Effector CD4-positive, alpha-beta T cell (primary cell): ENCODE data around the gene SENP3.

Experiments used
- DNase-seq: peaks from one replicate; pipeline ENCODE4 v3.0.0-alpha.2; 2020

Gene SENP3

GRCh38 chr17:7577327-7578199 is 15.8 kb downstream of the SENP3 start:
- no peak for DNase-seq

DNA sequence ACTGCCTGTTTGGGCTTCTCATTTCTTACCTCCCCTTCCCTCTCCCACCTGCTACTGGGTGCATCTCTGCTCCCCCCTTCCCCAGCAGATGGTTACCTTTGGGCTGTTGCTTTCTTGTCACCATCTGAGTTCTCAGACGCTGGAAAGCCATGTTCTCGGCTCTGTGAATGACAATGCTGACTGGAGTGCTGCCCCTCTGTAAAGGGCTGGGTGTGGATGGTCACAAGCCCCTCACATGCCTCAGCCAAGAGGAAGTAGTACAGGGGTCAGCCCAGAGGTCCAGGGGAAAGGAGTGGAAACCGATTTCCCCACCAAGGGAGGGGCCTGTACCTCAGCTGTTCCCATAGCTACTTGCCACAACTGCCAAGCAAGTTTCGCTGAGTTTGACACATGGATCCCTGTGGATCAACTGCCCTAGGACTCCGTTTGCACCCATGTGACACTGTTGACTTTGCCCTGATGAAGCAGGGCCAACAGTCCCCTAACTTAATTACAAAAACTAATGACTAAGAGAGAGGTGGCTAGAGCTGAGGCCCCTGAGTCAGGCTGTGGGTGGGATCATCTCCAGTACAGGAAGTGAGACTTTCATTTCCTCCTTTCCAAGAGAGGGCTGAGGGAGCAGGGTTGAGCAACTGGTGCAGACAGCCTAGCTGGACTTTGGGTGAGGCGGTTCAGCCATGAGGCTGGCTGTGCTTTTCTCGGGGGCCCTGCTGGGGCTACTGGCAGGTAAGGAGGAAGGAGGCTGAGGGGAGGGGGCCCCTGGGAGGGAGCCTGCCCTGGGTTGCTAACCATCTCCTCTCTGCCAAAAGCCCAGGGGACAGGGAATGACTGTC is 17.5 kb downstream of the SENP3 start, which contains the start of gene CD68:
CD68 (plus strand) TSS at position 638 of the 833 bp plus-strand sequence; CDS start at position 678, 40 bp downstream.
- DNase-seq: no peak

- no peak for DNase-seq
Measured at GRCh38 chr17:7579834-7580603, 18.3 kb downstream of the SENP3 start.

DNA sequence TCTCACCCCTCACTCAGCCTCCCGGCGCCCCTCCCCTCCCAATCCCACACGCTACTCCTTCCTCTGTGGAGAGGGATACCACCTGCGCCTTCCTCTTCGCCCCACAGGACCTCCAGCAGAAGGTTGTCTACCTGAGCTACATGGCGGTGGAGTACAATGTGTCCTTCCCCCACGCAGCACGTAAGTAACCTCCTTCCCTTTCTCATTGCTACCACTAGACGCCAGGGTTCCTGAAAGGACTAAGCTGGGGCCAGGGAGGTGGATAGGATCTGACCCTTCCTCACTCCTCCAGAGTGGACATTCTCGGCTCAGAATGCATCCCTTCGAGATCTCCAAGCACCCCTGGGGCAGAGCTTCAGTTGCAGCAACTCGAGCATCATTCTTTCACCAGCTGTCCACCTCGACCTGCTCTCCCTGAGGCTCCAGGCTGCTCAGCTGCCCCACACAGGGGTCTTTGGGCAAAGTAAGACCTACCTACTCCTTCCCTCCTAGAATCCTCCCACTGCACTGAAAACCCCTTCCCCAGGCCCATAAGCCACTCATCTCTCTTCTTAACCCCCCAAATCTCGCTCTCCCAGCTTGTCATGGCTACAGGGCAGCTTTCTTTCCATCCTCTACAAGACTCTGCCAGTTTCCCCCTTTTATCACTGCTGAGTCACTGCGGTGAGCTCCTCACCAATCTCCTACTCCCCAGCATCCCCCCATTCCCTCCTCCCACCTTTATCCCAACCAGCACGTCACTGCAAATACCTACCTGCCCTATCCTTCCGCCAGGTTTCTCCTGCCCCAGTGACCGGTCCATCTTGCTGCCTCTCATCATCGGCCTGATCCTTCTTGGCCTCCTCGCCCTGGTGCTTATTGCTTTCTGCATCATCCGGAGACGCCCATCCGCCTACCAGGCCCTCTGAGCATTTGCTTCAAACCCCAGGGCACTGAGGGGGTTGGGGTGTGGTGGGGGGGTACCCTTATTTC is 19.2 kb downstream of the SENP3 start:
- no peak for DNase-seq

DNA sequence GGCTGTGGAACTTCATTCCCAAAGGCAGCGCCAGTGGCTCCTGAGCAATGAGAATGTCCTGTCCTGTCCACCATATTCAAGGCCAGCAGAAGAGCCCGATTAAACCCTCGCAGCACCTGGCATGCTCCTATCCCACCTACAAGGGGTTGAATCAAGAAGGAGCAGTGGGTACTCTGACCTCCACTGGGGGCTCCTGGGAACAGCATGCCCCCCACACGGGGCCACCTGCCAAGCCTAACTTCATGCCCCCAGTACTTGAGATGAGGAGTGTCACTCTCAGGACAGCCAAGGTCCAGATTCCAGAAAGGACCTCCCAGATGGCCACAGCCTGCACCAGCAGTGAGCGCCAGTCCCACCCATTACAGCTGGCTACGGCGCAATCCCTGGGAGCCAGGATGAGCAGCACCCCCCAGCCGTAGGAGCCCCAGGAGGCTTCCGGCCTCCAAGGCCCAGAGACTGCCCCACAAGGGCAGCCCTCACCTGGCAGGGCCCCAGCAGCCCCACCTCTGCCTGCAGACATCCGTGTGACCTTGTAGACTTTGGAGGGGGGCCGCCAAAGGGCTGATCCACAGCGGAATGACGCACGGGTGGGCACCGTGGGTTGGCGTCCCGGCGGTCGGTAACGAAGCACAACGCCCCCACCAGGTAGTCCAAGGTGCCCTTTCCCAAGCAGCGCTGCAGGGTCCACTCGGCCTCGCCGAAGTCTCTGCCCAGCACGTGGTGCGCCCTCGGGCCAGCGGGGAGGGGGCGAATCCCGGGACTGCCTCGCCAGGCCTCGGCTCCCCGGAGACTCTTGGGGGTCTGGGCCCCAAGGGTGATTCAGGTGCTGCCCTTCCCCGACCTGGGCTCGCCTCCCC is 20.9 kb downstream of the SENP3 start:
- DNase-seq: no peak

DNA sequence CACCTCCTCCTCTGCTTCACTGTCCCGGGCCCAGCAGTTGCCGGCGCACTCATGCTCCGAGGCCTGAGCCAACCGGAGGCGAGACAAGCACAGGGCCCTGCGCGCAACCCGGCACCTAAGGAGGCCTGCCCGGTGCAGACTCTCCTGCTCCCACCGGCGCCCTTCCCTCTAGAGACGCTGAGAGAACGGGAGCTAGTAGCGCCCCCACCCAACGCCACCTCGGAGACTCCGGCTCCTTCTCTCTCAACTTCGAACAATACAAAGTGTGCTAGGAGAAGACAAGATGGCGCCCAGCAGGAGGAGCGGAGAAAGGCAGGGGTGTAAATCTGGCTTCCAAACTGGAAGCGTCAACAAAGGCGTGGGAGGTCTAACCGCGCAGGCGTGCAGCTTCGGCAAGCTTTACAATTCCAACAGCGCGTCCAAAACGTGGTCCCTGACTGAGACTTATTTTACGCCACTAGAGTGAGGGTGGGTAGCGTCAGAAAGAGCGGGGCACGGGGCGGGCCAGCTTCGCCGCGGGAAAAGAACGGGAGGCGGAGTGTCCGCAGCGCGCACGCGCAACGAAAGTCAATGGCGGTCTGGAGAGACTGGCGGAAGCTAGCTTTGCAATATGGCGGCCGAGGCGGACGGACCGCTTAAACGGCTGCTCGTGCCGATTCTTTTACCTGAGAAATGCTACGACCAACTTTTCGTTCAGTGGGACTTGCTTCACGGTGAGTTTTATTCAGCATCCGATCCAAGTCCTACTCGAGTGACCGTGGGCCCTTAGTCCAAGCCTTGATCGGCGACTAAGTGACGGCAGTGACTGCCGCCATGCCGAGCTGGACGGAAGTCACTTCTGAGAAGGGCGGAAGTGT is 21.8 kb downstream of the SENP3 start, which contains the start of gene MPDU1:
MPDU1 (plus strand) TSS at position 600 of the 857 bp plus-strand sequence; CDS start at position 611, 11 bp downstream.
- DNase-seq: peak; percentile 89

DNA sequence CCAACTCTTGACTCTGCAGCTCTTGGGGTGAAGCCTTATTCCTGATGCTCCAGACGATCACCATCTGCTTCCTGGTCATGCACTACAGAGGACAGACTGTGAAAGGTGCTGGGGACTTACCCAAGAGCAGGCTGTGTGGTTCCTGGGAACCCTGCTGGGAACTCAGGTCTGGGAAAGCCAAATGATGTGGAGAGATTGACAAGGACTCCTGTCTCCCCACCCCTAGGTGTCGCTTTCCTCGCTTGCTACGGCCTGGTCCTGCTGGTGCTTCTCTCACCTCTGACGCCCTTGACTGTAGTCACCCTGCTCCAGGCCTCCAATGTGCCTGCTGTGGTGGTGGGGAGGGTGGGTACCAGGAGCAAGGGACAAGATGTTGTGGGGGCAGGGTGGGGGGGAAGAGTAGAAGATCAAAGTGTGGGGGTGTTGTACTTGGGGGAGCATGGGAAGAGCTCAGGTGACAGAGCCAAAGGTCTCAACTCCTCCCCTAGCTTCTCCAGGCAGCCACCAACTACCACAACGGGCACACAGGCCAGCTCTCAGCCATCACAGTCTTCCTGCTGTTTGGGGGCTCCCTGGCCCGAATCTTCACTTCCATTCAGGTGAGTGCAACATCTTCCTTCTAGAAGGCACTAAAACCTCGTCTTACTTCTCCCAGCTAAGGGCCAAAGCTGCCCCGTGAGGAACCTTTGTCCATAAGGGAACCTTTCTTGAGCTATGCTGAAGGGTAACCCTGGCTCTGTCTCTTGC is 25.1 kb downstream of the SENP3 start:
- no peak for DNase-seq

DNA sequence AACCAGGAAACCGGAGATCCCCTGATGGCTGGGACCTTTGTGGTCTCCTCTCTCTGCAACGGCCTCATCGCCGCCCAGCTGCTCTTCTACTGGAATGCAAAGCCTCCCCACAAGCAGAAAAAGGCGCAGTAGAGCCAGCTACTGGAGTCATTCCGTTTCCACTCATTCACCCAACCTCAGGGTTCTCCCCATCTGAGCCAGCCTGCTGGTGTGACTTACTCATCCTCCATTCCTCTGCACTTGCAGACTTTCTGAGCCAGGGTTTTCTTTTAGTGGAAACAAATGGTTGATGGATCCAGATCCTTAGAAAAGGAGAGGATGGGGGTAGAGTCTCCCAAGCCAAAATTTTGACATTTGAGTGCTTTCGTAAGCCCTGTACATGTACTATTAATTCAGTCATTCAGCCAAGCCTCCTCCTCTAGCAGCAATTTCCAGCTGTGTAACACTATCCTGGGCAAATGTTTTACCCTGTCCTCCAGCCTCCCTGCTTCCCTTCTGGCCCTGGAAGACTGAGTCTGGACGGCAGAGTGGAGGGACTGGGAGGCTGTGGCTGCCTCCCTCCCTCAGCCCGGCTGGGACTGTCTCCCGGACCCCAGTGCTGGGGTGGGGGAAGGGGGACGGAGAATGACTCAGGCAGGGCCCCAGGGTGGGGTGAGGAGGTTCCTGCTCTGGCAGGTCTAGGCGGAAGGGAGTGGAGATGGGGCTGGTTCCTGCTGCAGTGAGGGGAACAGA is 25.9 kb downstream of the SENP3 start:
- no peak for DNase-seq

DNA sequence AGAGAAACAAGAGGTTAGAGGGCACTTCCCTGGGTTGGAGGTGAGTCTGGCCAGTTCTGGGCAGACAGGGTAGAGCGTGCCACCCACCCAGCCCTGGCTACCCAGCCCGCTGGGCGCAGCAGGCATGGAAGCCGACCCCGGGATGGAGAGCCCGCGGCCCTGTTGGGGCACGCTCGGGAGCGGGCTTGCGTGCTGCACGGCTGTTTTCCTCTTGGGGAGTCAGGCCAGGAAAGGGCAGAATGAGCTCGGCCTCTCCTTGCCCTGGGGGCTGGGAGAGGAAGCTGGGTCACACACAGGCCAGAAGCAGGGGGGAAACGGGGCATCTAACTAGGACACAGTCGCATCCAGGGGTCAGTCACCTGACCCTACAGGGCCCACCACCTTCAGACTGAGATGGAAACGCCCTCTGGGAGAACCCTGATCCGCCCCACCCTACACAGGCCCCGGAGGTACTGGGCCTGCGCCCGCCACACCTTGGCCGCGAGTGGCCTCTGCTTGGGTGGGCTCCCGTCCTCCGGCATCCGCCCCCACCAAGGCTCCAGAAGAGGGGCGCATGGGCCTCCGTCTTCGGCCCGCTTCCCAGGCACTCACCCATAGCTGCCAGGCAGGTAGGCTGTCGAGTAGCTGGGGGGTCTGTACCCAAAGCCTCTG is 27.0 kb downstream of the SENP3 start:
- no peak for DNase-seq

DNA sequence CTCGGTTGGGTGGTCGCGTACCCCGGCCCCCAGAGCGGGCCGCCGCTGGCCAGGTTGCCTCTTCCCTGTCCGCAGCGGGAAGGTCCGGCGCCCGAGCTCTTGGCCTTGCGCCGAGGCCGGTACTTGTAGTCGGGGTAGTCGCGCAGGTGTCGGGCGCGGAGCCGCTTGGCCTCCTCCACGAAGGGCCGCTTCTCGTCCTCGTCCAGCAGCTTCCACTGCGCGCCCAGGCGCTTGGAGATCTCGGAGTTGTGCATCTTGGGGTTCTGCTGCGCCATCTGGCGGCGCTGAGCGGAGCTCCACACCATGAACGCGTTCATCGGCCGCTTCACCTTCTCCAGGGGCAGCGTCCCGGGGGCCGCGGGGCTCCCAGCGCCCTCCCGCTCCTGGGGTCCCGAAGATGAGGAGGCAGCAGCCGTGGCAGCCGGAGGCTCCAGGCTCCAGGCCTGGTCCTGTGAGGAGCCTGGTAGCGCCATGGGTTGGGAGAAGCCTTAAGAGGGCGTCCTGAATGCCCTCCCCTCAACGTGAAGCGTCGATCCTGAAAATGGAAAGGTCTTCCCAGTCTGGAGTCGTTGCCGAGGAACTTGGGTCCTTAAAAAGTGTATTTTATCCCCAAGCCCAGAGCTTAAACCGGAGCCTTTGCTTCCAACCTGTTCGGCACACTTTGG is 27.6 kb downstream of the SENP3 start:
- peak; percentile 48 for DNase-seq

DNA sequence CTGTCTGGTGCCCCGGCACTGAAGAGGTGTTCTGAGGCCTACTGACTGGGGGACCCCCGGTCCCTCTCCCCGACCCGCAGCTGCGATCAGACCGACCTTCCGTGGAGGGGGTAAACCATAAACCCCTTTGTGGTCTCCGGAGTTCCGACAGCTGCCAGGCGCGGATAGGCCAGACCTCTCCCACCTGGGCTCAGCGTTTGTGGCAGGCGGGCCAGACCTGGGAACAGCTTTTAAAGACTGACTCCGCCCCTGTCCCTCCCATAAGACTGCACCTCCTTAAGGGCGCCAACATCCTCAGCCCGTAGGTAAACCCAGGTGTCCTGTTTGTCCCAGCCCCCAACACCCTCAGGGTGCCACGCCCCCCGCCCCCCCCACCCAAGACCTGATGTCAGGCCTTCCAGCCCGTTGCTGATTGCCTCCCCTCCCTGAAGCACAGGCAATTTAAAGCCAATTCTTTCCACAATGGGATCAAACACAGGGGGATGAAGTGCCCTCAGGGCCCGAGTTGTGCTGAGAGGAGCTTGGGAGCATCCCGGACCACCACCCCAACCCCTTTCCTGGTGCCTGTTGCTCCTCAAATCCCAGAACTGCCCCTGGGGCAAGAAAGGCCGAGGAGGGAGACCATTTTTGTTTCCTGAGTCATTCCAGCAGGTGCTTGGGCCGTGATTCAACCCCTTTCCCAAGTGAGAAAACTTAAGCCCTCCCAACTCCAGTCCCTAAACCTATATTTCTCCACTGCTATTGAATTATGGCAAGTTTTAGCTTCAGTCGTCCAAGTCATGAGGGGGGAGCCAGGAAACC is 28.4 kb downstream of the SENP3 start, which contains the start of gene SOX15:
SOX15 (minus strand) TSS at position 204 of the 801 bp plus-strand sequence. CDS start 418 bp downstream, outside the sequence.
- DNase-seq: no peak

GRCh38 chr17:7590743-7591142 is 29.0 kb downstream of the SENP3 start:
- no peak for DNase-seq

- DNase-seq: no peak
Measured at GRCh38 chr17:7591596-7591995, 29.9 kb downstream of the SENP3 start.

DNA sequence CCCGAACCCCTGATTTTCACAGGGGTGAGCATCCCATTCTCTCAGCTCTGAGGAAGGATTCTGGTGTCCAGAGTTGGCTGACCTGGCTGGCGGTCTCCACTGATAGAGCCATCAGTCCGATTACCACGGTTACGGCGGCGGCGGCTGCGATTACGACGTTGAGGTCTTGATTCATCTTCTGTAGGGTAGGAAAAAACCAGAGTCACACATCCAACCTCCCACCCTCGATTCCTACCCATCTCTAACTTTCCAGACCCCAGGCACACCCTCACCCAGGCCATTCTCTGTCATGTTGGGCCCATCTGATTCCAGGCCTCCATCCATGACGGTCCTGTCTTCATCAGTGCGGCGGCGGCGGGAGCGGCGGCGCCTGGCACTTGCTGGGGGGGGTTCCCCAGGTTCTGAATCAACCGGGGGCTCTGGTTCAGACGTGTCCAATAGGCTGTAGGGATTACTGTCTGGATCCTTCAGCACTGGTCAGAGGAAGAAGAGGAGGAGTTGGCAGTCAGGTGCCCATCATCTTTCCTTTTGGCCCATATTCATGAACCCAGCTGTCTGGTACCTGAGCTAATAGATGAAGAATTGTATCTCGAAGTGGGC is 30.8 kb downstream of the SENP3 start:
- DNase-seq: no peak

GRCh38 chr17:7593296-7593695 is 31.6 kb downstream of the SENP3 start:
- DNase-seq: no peak
